Nephron (organoid): ENCODE measurements around the gene HMCES.
A peak's percentile ranks its signal among the peaks of the same experiment; 100 is the strongest.

ENCODE experiments used
- H3K27ac Mint-ChIP-seq, 3 experiments: 2 replicates each; pipeline ENCODE4 v1.8.0; 2020; ENCODE audit warnings: mixed read lengths in 3 of 3, mild to moderate bottlenecking in 2 of 3, moderate library complexity in 1 of 3
- H3K27me3 Mint-ChIP-seq: 2 replicates; pipeline ENCODE4 v1.8.0; 2021; ENCODE audit warnings: low read depth, mild to moderate bottlenecking, moderate library complexity, mixed read lengths
- H3K36me3 Mint-ChIP-seq: 2 replicates; pipeline ENCODE4 v1.8.0; 2020; ENCODE audit warnings: low read depth, mixed read lengths
- H3K4me1 Mint-ChIP-seq: 2 replicates; pipeline ENCODE4 v1.8.0; 2020; ENCODE audit warnings: mixed read lengths
- H3K4me3 Mint-ChIP-seq, 3 experiments: 2 replicates each; pipeline ENCODE4 v1.8.0; 2020; ENCODE audit warnings: mild to moderate bottlenecking in 3 of 3, mixed read lengths in 3 of 3, moderate library complexity in 2 of 3
- H3K9me3 Mint-ChIP-seq: 2 replicates; pipeline ENCODE4 v1.8.0; 2020; ENCODE audit warnings: mixed read lengths
- CTCF ChIP-seq, 3 experiments: fragments of 200-600 bp; sonication (generic); IDR thresholded peaks; one replicate each; pipeline ENCODE4 v1.5.0; 2021; ENCODE audit warnings: antibody characterized with exemption in 3 of 3; ENCODE audit not compliant: unreplicated experiment in 3 of 3

The HMCES gene

GRCh38 chr3:129276385-129276784, 2.3 kb upstream of the HMCES start:
- Mint-ChIP-seq H3K4me3 (no peak overlapping the region), H3K36me3 (peaks cover 55% of the 10 kb centered on the region), H3K27me3 (no peaks in the 10 kb centered on the region), H3K4me1 (peaks cover 17% of the 10 kb centered on the region), H3K27ac (no peak overlapping the region), H3K9me3 (no peaks in the 10 kb centered on the region)
- no peak for TF ChIP-seq CTCF (IDR thresholded peaks at IDR 0.05; ENCODE audit: unreplicated experiment in 3 of 3)

- Mint-ChIP-seq H3K4me3 (peak overlapping the region; percentile 94 to 95 (median 95)), H3K27me3 (no peaks in the 10 kb centered on the region), H3K27ac (peak overlapping the region; percentile 95 to 97 (median 96)), H3K4me1 (peaks cover 17% of the 10 kb centered on the region), H3K36me3 (peaks cover 49% of the 10 kb centered on the region), H3K9me3 (no peaks in the 10 kb centered on the region)
- TF ChIP-seq CTCF (IDR thresholded peaks at IDR 0.05; ENCODE audit: unreplicated experiment in 3 of 3) = no peak
These were observed 820 bp upstream of the HMCES start for GRCh38 chr3:129277829-129278271.

GRCh38 chr3:129278966-129279906, 566 bp downstream of the HMCES start:
- no peaks in the 10 kb centered on the region for H3K9me3 Mint-ChIP-seq

GRCh38 chr3:129280183-129280582, 1.5 kb downstream of the HMCES start:
- H3K4me3 Mint-ChIP-seq = peak overlapping the region; percentile 94 to 99 (median 95)
- peaks cover 17% of the 10 kb centered on the region for H3K4me1 Mint-ChIP-seq
- H3K36me3 Mint-ChIP-seq = peaks cover 36% of the 10 kb centered on the region
- H3K9me3 Mint-ChIP-seq = no peaks in the 10 kb centered on the region
- H3K27ac Mint-ChIP-seq = peak overlapping the region in 1 of 3 experiments; percentile 92
- no peaks in the 10 kb centered on the region for H3K27me3 Mint-ChIP-seq
- TF ChIP-seq CTCF (IDR thresholded peaks at IDR 0.05; ENCODE audit: unreplicated experiment in 3 of 3) = no peak

More at GRCh38 chr3:129278966-129279906, 566 bp downstream of the HMCES start:
- peak overlapping the region; percentile 94 to 99 (median 95) for H3K4me3 Mint-ChIP-seq
- TF ChIP-seq CTCF (IDR thresholded peaks at IDR 0.05; ENCODE audit: unreplicated experiment in 3 of 3) = no peak
- H3K27ac Mint-ChIP-seq = peak overlapping the region; percentile 95 to 97 (median 96)
- H3K36me3 Mint-ChIP-seq = peaks cover 41% of the 10 kb centered on the region
- H3K27me3 Mint-ChIP-seq = no peaks in the 10 kb centered on the region
- peaks cover 17% of the 10 kb centered on the region for H3K4me1 Mint-ChIP-seq

GRCh38 chr3:129281726-129282125, 3.1 kb downstream of the HMCES start:
- Mint-ChIP-seq H3K36me3 (peaks cover 31% of the 10 kb centered on the region), H3K27me3 (no peaks in the 10 kb centered on the region), H3K4me3 (no peak overlapping the region), H3K27ac (no peak overlapping the region), H3K9me3 (no peaks in the 10 kb centered on the region), H3K4me1 (peaks cover 17% of the 10 kb centered on the region)
- TF ChIP-seq CTCF (IDR thresholded peaks at IDR 0.05; ENCODE audit: unreplicated experiment in 3 of 3) = no peak
